Subcutaneous adipose tissue (tissue), 4 donors: ENCODE measurements around the gene ELOA. TPM values are rescaled to one million over a fixed set of nuclear protein-coding genes. Genes with fewer than 3 reads are reported as not detected.

Source experiments
- CTCF ChIP-seq: fragments of 450-650 bp; IDR thresholded peaks from one replicate; pipeline ENCODE4 v1.5.1; 2016; ENCODE audit warnings: low read depth, mild to moderate bottlenecking, control low read depth, antibody characterized with exemption, moderate library complexity
- total RNA-seq, 4 donors: library from RNA; depleted of rRNA; stranded (reverse); fragments of >200 nt; gene quantifications; one replicate each; pipeline ENCODE4 v1.1.0, GENCODE V29; 2016

ELOA gene
- total RNA-seq, 4 donors from 2014 or later: 45.9 to 56.9 (median 55.6) TPM

- no peak for TF ChIP-seq CTCF
Measured at GRCh38 chr1:23699280-23700179, 43.7 kb upstream of the ELOA start.

- no peak for TF ChIP-seq CTCF
Measured at GRCh38 chr1:23701310-23701709, 42.0 kb upstream of the ELOA start.

DNA sequence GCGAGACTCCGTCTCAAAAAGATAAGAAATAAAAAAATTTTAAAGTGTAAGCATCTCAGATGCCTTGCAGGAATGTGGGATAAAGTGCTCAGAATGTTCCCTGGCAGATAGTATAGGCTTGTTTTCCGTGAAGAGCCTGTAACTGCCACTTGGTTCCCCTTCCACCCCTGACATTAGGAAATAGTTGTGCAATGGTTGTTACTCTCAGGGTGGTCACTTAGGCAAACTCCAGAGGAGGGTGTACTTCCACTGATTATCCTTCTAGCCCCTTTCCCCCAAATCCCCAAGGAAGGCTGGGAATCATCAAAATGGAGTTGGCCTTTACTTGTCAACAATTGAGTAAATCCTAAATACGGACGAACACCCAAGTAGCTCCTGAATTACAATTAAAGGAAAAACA is 41.3 kb upstream of the ELOA start:
- TF ChIP-seq CTCF: no peak

DNA sequence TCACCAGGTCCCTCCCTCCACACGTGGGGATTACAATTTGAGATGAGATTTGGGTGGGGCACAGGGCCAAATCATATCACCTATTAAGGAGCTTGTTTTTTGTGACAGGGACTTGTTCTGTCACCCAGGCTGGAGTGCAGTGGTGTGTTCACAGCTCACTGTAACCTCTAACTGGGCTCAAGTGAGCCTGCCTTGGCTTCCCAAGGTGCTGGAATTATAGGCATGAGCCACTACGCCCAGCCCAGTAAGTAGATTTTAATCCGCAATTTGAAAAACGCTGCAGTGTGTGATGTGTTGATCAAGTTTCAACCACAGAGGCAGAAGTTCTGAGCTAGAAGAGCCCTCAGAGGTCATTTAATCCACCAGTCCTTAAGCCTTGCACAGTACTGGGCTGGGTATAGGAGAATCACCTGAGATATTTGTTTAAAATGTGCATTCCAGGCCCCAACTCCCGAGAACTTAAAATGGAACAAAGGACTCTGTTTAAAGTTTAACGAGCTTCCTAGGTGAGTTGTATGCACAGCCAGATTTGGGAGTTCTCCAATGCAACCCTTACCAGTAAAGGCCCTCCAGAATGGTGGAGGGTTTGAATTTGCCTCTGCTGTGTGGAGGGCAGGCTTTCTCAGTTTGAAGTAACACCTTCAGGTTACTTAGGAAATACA is 38.3 kb upstream of the ELOA start:
- TF ChIP-seq CTCF: no peak

GRCh38 chr1:23709229-23709628 is 34.0 kb upstream of the ELOA start:
- TF ChIP-seq CTCF: no peak

- TF ChIP-seq CTCF: no peak
Measured at GRCh38 chr1:23718482-23718881, 24.8 kb upstream of the ELOA start.

GRCh38 chr1:23719162-23719820 is 24.0 kb upstream of the ELOA start:
- no peak for TF ChIP-seq CTCF
